ENCODE measurements around the gene KNTC1.
"Not testable (repeated sequence)": the region's sequence is repeated elsewhere in the genome, so short reads cannot be mapped to it uniquely, and the experiment has no call there.

The KNTC1 gene, protein sequence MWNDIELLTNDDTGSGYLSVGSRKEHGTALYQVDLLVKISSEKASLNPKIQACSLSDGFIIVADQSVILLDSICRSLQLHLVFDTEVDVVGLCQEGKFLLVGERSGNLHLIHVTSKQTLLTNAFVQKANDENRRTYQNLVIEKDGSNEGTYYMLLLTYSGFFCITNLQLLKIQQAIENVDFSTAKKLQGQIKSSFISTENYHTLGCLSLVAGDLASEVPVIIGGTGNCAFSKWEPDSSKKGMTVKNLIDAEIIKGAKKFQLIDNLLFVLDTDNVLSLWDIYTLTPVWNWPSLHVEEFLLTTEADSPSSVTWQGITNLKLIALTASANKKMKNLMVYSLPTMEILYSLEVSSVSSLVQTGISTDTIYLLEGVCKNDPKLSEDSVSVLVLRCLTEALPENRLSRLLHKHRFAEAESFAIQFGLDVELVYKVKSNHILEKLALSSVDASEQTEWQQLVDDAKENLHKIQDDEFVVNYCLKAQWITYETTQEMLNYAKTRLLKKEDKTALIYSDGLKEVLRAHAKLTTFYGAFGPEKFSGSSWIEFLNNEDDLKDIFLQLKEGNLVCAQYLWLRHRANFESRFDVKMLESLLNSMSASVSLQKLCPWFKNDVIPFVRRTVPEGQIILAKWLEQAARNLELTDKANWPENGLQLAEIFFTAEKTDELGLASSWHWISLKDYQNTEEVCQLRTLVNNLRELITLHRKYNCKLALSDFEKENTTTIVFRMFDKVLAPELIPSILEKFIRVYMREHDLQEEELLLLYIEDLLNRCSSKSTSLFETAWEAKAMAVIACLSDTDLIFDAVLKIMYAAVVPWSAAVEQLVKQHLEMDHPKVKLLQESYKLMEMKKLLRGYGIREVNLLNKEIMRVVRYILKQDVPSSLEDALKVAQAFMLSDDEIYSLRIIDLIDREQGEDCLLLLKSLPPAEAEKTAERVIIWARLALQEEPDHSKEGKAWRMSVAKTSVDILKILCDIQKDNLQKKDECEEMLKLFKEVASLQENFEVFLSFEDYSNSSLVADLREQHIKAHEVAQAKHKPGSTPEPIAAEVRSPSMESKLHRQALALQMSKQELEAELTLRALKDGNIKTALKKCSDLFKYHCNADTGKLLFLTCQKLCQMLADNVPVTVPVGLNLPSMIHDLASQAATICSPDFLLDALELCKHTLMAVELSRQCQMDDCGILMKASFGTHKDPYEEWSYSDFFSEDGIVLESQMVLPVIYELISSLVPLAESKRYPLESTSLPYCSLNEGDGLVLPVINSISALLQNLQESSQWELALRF (N-terminal part only)
- total RNA-seq = 17.7 to 105 (median 66.5) reads per million in 18 experiments

DNA sequence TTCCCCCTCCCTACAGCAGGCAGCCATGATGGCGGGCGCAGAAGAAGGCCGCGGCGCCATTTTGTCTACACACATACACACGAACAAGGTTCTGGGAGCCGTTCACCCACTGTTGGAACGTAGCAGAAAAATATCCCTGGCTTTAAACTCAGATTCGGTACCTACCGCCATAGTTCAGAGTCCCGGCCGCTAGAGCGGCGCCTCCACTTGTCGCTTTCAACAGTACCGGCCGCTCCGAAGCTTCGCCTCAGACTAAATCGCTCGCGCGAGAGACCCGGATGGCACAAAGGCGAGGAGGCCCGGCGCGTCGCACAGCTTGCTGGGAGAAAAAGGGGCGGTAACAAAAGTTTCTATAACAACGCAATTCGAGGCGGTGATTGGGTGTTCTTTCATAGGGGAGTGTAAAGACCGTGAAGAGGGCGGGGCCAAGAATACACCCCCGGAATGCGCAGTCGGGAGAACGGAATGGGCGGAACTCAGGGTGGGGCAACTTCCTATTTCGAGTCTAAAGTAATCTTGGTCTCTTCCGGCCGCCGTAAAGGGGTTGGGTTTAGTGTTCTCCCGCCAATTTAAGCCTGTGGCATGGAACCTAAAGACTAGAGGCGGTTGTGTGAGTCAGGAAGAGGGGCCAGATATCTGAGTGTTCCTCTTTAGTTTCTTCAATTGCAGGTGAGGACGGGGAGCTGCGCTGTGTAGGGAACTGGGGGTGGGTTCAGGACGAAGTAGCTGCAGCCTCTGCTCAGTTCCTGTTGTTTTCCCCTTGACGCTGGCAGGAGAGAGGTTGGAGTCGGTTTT is at the start of gene KNTC1, which contains the start of gene RSRC2:
KNTC1 (plus strand) TSS at position 567 of the 795 bp plus-strand sequence. CDS start 2,815 bp downstream, outside the sequence.
RSRC2 (minus strand) TSS at position 254 of the 795 bp plus-strand sequence; CDS start at position 171, 83 bp downstream.
- DNase-seq = peak; percentile 99 to 100

DNA sequence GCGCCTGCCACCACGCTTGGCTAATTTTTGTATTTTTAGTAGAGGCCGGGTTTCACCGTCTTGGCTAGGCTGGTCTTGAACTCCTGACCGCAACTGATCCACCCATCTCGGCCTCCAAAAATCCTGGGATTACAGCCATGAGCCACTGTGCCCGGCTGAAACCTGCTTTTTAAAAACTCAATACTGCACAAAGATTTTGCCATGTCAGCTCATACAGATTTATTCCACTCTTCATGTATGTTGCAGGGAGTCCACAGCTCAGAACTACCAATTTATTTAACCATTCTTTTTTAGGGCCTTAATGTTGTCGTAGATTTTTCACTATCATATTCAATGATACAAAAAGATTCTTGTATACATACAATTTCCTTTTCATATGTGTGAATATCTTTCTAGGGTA is 46.3 kb upstream of the KNTC1 start:
- DNase-seq = no peak

GRCh38 chr12:122481861-122482260 is 45.2 kb upstream of the KNTC1 start:
- no peak for DNase-seq

DNA sequence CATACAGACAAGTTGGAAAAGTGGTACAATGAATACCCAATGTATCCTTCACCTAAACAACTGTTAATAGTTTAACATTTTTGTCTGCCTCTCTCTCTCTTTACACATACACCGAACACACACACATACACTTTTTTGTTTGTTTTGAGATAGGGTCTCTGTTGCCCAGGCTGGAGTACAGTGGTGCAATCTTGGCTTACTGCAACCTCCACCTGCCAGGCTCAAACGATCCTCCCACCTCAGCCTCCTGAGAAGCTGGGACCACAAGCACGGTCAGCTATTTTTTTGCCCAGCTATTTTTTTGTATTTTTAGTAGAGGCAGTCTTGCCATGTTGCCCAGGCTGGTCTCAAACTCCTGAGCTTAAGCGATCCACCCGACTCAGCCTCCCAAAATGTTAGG is 43.1 kb upstream of the KNTC1 start:
- DNase-seq = no peak

DNA sequence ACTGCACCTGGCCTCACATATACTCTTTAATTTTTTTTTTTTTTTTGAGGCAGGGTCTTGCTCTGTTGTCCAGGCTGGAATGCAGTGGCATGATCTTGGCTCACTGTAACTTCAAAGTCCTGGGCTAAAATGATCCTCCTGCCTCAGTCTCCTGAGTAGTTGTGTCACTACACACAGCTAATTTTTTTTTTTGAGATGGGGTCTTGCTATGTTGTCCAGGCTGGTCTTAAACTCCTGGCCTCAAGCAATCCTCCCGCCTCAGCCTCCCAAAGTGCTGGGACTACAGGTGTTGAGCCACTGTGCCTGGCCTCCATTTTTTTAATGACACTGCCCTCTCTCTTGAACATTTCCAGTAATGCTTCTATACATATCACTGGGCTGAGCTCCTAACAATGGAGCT is 42.7 kb upstream of the KNTC1 start:
- not testable (repeated sequence) for DNase-seq

GRCh38 chr12:122486360-122486759 is 40.7 kb upstream of the KNTC1 start:
- not testable (repeated sequence) for DNase-seq

GRCh38 chr12:122486805-122487426 is 40.1 kb upstream of the KNTC1 start:
- no peak for DNase-seq

DNA sequence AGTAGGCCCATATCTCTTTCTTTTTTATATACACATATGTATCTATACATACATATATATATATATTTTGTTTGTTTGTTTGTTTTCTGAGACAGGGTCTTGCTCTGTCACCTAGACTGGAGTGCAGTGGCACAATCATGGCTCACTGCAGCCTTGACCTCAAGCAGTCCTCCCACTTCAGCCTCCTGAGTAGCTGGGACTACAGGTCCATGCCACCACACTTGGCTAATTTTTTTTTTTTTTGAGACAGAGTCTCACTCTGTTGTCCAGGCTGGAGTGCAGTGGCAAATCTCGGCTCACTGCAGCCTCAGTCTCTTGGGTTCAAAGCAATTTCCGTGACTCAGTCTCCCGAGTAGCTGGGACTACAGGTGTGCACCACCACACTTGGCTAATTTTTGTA is 39.2 kb upstream of the KNTC1 start:
- not testable (repeated sequence) for DNase-seq

- DNase-seq = no peak
These were observed 38.0 kb upstream of the KNTC1 start for GRCh38 chr12:122489038-122489437.

- DNase-seq = no peak
These were observed 35.1 kb upstream of the KNTC1 start for GRCh38 chr12:122491991-122492390.

- not testable (repeated sequence) for DNase-seq
These were observed 33.8 kb upstream of the KNTC1 start for GRCh38 chr12:122493222-122493621.

DNA sequence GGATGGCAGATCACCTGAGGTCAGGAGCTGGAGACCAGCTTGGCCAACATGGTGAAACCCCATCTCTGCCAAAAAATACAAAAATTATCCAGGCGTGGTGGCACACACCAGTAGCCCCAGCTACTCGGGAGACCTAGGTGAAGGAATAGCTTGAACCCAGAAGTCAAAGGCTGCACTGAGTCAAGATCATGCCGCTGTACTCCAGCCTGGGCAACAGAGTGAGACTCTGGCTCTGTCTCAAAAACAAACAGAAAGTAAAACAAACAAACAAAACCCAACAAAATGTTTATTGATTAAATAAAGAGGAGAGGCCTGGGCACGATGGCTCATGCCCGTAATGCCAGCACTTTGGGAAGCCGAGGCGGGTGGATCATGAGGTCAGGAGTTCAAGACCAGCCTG is 31.8 kb upstream of the KNTC1 start:
- DNase-seq = no peak

GRCh38 chr12:122499991-122500684 is 26.9 kb upstream of the KNTC1 start:
- DNase-seq = peak; percentile 44 to 57

DNA sequence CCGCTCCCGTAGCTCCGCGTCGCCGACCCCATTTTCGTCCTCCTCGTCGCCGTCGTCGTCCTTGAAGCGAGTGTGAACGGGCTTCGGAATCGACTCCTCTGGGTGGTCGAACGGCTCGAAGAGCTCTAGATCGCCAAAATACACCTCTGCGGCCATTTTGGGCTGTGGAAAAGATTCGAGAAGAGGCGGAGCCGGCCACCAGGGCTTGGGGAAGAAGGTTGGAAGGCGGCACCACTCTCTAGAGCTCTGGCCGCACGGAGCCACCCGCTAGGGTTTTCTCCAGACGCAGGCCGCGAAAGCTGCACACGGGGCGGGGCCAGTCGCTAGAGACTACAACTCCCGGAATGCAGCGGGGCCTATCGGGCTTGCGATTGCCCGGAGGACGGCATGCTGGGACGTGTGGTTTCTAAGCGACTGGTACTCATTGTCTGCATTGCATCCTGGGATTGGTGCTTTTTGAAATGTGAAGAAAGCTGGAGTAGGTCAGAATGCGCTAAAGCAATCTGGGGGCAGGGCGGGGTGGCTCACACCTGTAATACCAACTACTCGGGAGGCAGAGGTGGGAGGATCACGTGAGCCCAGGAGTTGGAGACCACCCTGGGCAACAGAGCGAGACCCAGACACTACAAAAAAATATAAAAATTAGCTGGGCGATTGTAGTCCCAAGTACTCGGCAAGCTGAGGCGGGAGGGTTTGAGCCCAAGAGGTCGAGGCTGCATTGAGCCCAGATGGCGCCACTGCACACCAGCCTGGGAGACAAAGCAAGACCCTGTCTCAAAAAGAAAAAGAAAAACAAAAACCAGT is 26.2 kb upstream of the KNTC1 start, which contains the start of gene ZCCHC8:
ZCCHC8 (minus strand) TSS at position 248 of the 804 bp plus-strand sequence; CDS start at position 156, 92 bp downstream.
- peak; percentile 99 for DNase-seq

DNA sequence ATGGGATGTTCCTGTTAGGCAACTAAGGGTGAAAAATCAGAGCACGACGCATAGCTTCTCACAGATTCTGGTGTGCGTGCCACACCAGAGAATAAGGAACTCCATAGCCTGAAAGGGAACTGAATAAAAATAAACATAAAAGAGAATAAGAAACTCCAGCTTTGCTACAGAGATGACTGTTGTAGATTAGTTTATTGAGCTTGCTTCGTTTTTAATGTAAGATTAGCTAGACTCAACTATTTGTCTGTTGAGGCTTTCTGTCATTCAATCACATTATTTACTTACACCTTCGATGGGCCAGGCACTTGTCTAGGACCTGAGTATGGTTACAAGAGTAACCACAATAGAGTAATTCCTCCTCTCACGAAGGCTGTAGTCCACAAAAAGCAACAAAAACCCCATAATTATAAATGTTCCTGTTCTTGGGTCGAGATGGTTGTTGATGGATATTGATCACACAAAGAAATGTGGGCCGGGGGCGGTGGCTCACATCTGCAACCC is 25.5 kb upstream of the KNTC1 start:
- peak; percentile 68 to 74 for DNase-seq

GRCh38 chr12:122503147-122503751 is 23.8 kb upstream of the KNTC1 start:
- DNase-seq = no peak

DNA sequence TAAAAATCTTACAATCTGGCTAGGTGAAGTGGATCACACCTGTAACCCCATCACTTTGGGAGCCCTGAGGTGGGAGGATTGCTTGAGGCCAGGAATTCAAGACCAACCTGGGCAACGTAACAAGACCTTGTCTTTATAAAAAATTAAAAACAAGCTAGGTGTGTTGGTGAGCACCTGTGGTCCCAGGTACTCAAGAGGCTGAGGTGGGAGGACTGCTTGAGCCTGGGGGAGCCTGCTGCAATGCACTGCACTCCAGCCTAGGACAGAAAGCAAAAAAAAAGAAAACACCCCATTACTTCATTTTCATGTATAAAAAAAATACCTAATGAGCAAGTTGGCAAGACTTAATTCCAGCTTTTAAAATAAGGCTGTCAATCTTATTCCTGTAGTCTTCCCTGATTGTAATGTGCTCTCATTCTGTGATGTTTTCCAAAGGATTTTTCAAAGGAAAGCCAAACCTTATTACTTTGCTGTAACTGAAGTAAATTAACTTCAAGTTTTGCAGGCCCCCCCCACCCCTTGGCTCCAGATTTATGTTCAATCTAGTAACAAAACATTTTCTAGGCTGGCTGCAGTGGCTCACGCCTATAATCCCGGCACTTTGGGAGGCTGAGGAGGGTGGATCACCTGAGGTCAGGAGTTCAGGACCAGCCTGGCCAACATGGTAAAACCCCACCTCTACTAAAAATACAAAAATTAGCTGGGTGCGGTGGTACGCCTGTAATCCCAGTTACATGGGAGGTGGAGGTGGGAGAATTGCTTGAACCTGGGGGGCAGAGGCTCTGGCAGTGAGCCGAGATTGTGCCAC is 23.1 kb upstream of the KNTC1 start:
- DNase-seq = no peak
